ENCODE data around the gene OR13F1.
"Not testable (repeated sequence)": the region's sequence is repeated elsewhere in the genome, so short reads cannot be mapped to it uniquely, and the experiment has no call there.

The OR13F1 gene

GRCh38 chr9:104503963-104504362, at the start of gene OR13F1:
Gene OR13F1 (plus strand): TSS chr9:104504263. CDS start chr9:104504263, 0 bp downstream.
- DNase-seq (ENCODE audit: low read depth, low spot score): no peak

GRCh38 chr9:104456831-104457230, 47.2 kb upstream of the OR13F1 start:
- no peak for DNase-seq (ENCODE audit: low read depth, low spot score)

- no peak for DNase-seq (ENCODE audit: low read depth, low spot score)
Observed at GRCh38 chr9:104463864-104464263, 40.2 kb upstream of the OR13F1 start.

GRCh38 chr9:104468261-104468660, 35.8 kb upstream of the OR13F1 start:
- no peak for DNase-seq (ENCODE audit: low read depth, low spot score)

GRCh38 chr9:104482921-104483570, 21.0 kb upstream of the OR13F1 start:
- no peak for DNase-seq (ENCODE audit: low read depth, low spot score)

- DNase-seq (ENCODE audit: low read depth, low spot score): no peak
Observed at GRCh38 chr9:104485014-104485413, 19.0 kb upstream of the OR13F1 start.

- no peak for DNase-seq (ENCODE audit: low read depth, low spot score)
Observed at GRCh38 chr9:104494808-104495207, 9.3 kb upstream of the OR13F1 start.

GRCh38 chr9:104503440-104503839, 623 bp upstream of the OR13F1 start:
- DNase-seq (ENCODE audit: low read depth, low spot score): no peak

GRCh38 chr9:104506565-104506964, 2.5 kb downstream of the OR13F1 start:
- no peak for DNase-seq (ENCODE audit: low read depth, low spot score)

- no peak for DNase-seq (ENCODE audit: low read depth, low spot score)
Observed at GRCh38 chr9:104514901-104515300, 10.8 kb downstream of the OR13F1 start.

GRCh38 chr9:104520241-104520640, 16.2 kb downstream of the OR13F1 start:
- DNase-seq (ENCODE audit: low read depth, low spot score): not testable (repeated sequence)

GRCh38 chr9:104527109-104527508, 23.0 kb downstream of the OR13F1 start, which contains the start of gene OR13C4:
Gene OR13C4 (minus strand): TSS chr9:104527209. CDS start chr9:104527209, 0 bp downstream.
- no peak for DNase-seq (ENCODE audit: low read depth, low spot score)

- no peak for DNase-seq (ENCODE audit: low read depth, low spot score)
Observed at GRCh38 chr9:104536756-104537155, 32.7 kb downstream of the OR13F1 start, which contains the start of gene OR13C3. Gene OR13C3 (minus strand): TSS chr9:104536856. CDS start chr9:104536723, 133 bp downstream.

GRCh38 chr9:104539275-104539674, 35.2 kb downstream of the OR13F1 start:
- DNase-seq (ENCODE audit: low read depth, low spot score): no peak

- no peak for DNase-seq (ENCODE audit: low read depth, low spot score)
Observed at GRCh38 chr9:104544644-104545043, 40.6 kb downstream of the OR13F1 start.

- no peak for DNase-seq (ENCODE audit: low read depth, low spot score)
Observed at GRCh38 chr9:104553261-104553660, 49.2 kb downstream of the OR13F1 start.

All from activated naive CD8-positive, alpha-beta T cell treated with anti-CD3 and anti-CD28 coated beads, Interleukin-2, amount 50 U/mL, for 16 hours (primary cell).